ENCODE data around the gene GRIA3.

GRCh38 chrX:123486297-123486696 is 302.2 kb downstream of the GRIA3 start:
- no peak for TF ChIP-seq CTCF (IDR thresholded peaks at IDR 0.05; ENCODE audit: low read depth, low read length)
- no peak for TF ChIP-seq MAX (IDR thresholded peaks at IDR 0.05; ENCODE audit: low read depth, low read length)
- no peak for TF ChIP-seq POLR2A (IDR thresholded peaks at IDR 0.05; ENCODE audit: extremely low read depth, insufficient read length)

All from NB4 (cell line).